SK-N-SH (cell line): ENCODE data around the gene ARRDC2. TPM values are rescaled to one million over a fixed set of nuclear protein-coding genes. Genes with fewer than 3 reads are reported as not detected.

ENCODE experiments used
- CTCF ChIA-PET: fragments of 300-600, 350-600 bp; formaldehyde crosslinking; extraction: SDS; loops from one replicate; lab custom pipeline; 2021; lab: Yijun Ruan, JAX
- POLR2A ChIA-PET: fragments of 350-600 bp; sonication (Branson Sonifier 250); formaldehyde crosslinking; extraction: SDS; loops from one replicate; lab custom pipeline; 2020; ENCODE audit warnings: antibody characterized with exemption, inconsistent platforms; lab: Yijun Ruan, JAX
- DNase-seq: peaks from one replicate; pipeline ENCODE4 v3.0.0; 2012
- H2AFZ ChIP-seq: fragments of 200-600 bp; sonication (generic); 2 replicates; pipeline ENCODE4 v1.8.1; 2016; ENCODE audit warnings: antibody characterized with exemption, mild to moderate bottlenecking, low read depth
- H3F3A ChIP-seq: fragments of 200-600 bp; sonication (generic); replicated peaks from 2 replicates; pipeline ENCODE3; 2016; ENCODE audit warnings: antibody characterized with exemption, mild to moderate bottlenecking; ENCODE audit not compliant: insufficient read depth
- H3K27ac ChIP-seq, 2 experiments: fragments of 200-500 bp in 1 of 2; fragments of 200-600 bp in 1 of 2; sonication (Bioruptor generic) in 1 of 2; sonication (generic), shearing (Covaris generic) in 1 of 2; 2 replicates each; pipeline versions ENCODE4 v1.5.1 to v1.6.1; 2014 to 2016; ENCODE audit warnings: low read depth in 2 of 2, inconsistent platforms in 1 of 2, low read length in 1 of 2, mild to moderate bottlenecking in 1 of 2, mixed read lengths in 1 of 2
- H3K27me3 ChIP-seq: fragments of 200-600 bp; sonication (generic), shearing (Covaris generic); 2 replicates; pipeline ENCODE4 v1.6.1; 2016; ENCODE audit warnings: mixed run types; ENCODE audit not compliant: insufficient read depth
- H3K36me3 ChIP-seq, 2 experiments: fragments of 200-500 bp in 1 of 2; fragments of 200-600 bp in 1 of 2; sonication (Bioruptor generic) in 1 of 2; sonication (generic) in 1 of 2; replicated peaks in 1 of 2; 2 replicates each; pipeline versions ENCODE3 to v1.5.1; 2014 to 2016; ENCODE audit warnings: low read length in 1 of 2, mild to moderate bottlenecking in 1 of 2; ENCODE audit not compliant: insufficient read depth in 2 of 2, control insufficient read depth in 1 of 2
- H3K4me1 ChIP-seq, 2 experiments: fragments of 200-500 bp in 1 of 2; fragments of 200-600 bp in 1 of 2; sonication (Bioruptor generic) in 1 of 2; sonication (generic), shearing (Covaris generic) in 1 of 2; 2 replicates each; pipeline versions ENCODE4 v1.5.1 to v1.6.1; 2014 to 2016; ENCODE audit warnings: low read depth in 1 of 2, low read length in 1 of 2, mixed run types in 1 of 2; ENCODE audit not compliant: insufficient read depth in 2 of 2, control insufficient read depth in 1 of 2
- H3K4me2 ChIP-seq: fragments of 200-600 bp; sonication (generic), shearing (Covaris generic); 2 replicates; pipeline ENCODE4 v1.6.1; 2017; ENCODE audit warnings: mixed run types
- H3K4me3 ChIP-seq, 2 experiments: fragments of 200-500 bp in 1 of 2; fragments of 200-600 bp in 1 of 2; sonication (Bioruptor generic) in 1 of 2; sonication (generic), shearing (Covaris generic) in 1 of 2; 2 replicates each; pipeline versions ENCODE4 v1.5.1 to v1.8.1; 2014 to 2016; ENCODE audit warnings: low read depth in 2 of 2, inconsistent platforms in 1 of 2, low read length in 1 of 2, mild to moderate bottlenecking in 1 of 2, mixed read lengths in 1 of 2, moderate library complexity in 1 of 2
- H3K79me2 ChIP-seq: fragments of 200-600 bp; sonication (generic); 2 replicates; pipeline ENCODE4 v1.8.1; 2017; ENCODE audit warnings: mild to moderate bottlenecking; ENCODE audit not compliant: insufficient read depth
- H3K9ac ChIP-seq: fragments of 200-600 bp; sonication (generic); 2 replicates; pipeline ENCODE4 v1.6.1; 2017; ENCODE audit warnings: mixed run types
- H3K9me2 ChIP-seq: fragments of 200-600 bp; sonication (generic); 2 replicates; pipeline ENCODE4 v1.6.1; 2017; ENCODE audit warnings: mixed run types
- H3K9me3 ChIP-seq: fragments of 200-600 bp; sonication (generic); 2 replicates; pipeline ENCODE4 v1.6.1; 2017; ENCODE audit warnings: mixed run types, mild to moderate bottlenecking, moderate library complexity
- H4K20me1 ChIP-seq: fragments of 200-600 bp; sonication (generic); 2 replicates; pipeline ENCODE4 v1.6.1; 2017; ENCODE audit warnings: mild to moderate bottlenecking, mixed run types; ENCODE audit not compliant: insufficient read depth
- CHD2 ChIP-seq: fragments of 150-350 bp; IDR thresholded peaks from 2 replicates; pipeline ENCODE4 v1.6.1; 2018; ENCODE audit warnings: low read length; ENCODE audit not compliant: partially characterized antibody
- EP300 ChIP-seq, 2 experiments: IDR thresholded peaks; 2 replicates each; pipeline versions ENCODE4 v1.4.0 to v1.6.1; 2012; ENCODE audit warnings: borderline replicate concordance in 1 of 2, low read depth in 1 of 2, low read length in 1 of 2
- EZH2phosphoT487 ChIP-seq: fragments of 200-600 bp; sonication (generic); IDR thresholded peaks from 2 replicates; pipeline ENCODE4 v1.6.1; 2017; ENCODE audit warnings: low read depth, mixed run types, mild to moderate bottlenecking, antibody characterized with exemption, moderate library complexity, borderline replicate concordance
- FOXM1 ChIP-seq: IDR thresholded peaks from 2 replicates; pipeline ENCODE4 v1.4.0; 2012; ENCODE audit warnings: low read depth, mild to moderate bottlenecking
- GABPA ChIP-seq: IDR thresholded peaks from 2 replicates; pipeline ENCODE4 v1.4.0; 2012; ENCODE audit warnings: low read depth, mild to moderate bottlenecking
- GATA2 ChIP-seq: sonication (generic); formaldehyde crosslinking; IDR thresholded peaks from 2 replicates; pipeline ENCODE4 v1.5.0; 2020; ENCODE audit warnings: mild to moderate bottlenecking, missing genetic modification reagents
- MEF2A ChIP-seq: IDR thresholded peaks from 2 replicates; pipeline ENCODE4 v1.4.0; 2012; ENCODE audit warnings: low read depth, borderline replicate concordance
- NFIC ChIP-seq: IDR thresholded peaks from 2 replicates; pipeline ENCODE4 v1.4.0; 2012; ENCODE audit warnings: borderline replicate concordance
- RAD21 ChIP-seq: IDR thresholded peaks from 2 replicates; pipeline ENCODE4 v1.6.1; 2012; ENCODE audit warnings: mild to moderate bottlenecking, low read length
- RFX5 ChIP-seq: IDR thresholded peaks from 2 replicates; pipeline ENCODE4 v1.6.1; 2012; ENCODE audit warnings: mild to moderate bottlenecking, improper control_type of control experiment, low read length
- RXRA ChIP-seq: IDR thresholded peaks from 2 replicates; pipeline ENCODE4 v1.4.0; 2012; ENCODE audit warnings: low read depth, mild to moderate bottlenecking, borderline replicate concordance
- SIN3A ChIP-seq: IDR thresholded peaks from 2 replicates; pipeline ENCODE4 v1.6.1; 2012; ENCODE audit warnings: low read depth, mild to moderate bottlenecking, low read length, moderate library complexity, borderline replicate concordance
- SMC3 ChIP-seq: IDR thresholded peaks from 2 replicates; pipeline ENCODE4 v1.6.1; 2012; ENCODE audit warnings: low read depth, low read length, improper control_type of control experiment
- TEAD4 ChIP-seq: IDR thresholded peaks from 2 replicates; pipeline ENCODE4 v1.4.0; 2012; ENCODE audit warnings: mild to moderate bottlenecking, borderline replicate concordance; ENCODE audit not compliant: insufficient read depth
- WGBS: methylation state at CpG from one replicate; pipeline ENCODE4 v1.1.6; 2017; ENCODE audit warnings: low lambda C conversion rate; 5-methylcytosine and 5-hydroxymethylcytosine counted together
- polyA plus RNA-seq, 3 experiments: library from polyadenylated mRNA; depleted of rRNA; stranded (reverse); fragments of >200 nt; gene quantifications; 2 replicates each; pipeline ENCODE4 v1.2.3, GENCODE V29; 2012
- TF ChIP-seq, protein P1 (sequence below): fragments of 200-600 bp; sonication (generic); IDR thresholded peaks from 2 replicates; pipeline ENCODE4 v1.6.1; 2017; ENCODE audit warnings: antibody characterized with exemption, mild to moderate bottlenecking, moderate library complexity
- TF ChIP-seq, protein P2 (sequence below): IDR thresholded peaks from 2 replicates; pipeline ENCODE4 v1.4.0; 2012; ENCODE audit warnings: low read depth, borderline replicate concordance
- TF ChIP-seq, protein P3 (sequence below): IDR thresholded peaks from 2 replicates; pipeline ENCODE4 v1.4.0; 2012; ENCODE audit warnings: low read depth, borderline replicate concordance
- TF ChIP-seq, protein P4 (sequence below): fragments of 150-350 bp; IDR thresholded peaks from 2 replicates; pipeline ENCODE4 v1.6.1; 2016; ENCODE audit warnings: mild to moderate bottlenecking, low read depth, low read length
- TF ChIP-seq, protein P5 (sequence below): IDR thresholded peaks from 2 replicates; pipeline ENCODE4 v1.6.1; 2012; ENCODE audit warnings: mild to moderate bottlenecking, low read depth, low read length, moderate library complexity

ARRDC2 gene
- polyA plus RNA-seq, 1 of the 3 experiments (the other 2 are of a cell fraction): 5.5 TPM

DNA sequence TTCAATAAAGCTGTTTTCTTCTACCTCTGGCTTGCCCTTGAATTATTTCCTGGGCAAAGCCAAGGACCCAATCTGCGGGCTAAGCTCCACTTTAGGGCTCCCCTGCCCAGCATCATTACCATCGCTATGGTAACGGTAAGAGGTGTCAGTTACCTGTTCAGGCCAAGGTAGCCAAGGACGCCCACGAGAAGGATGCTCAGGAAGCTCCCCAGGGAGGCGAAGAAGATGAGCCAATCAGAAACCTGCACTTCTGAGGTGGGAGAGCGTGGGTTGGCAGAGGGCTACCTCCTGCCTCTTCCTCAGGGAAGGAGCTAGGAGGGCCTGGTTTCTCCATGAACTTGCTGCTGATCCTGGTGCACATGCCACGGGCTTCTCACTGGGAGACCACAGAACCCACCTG lies 54.1 kb downstream of the ARRDC2 start (continued):
- TF ChIP-seq, protein P1, sequence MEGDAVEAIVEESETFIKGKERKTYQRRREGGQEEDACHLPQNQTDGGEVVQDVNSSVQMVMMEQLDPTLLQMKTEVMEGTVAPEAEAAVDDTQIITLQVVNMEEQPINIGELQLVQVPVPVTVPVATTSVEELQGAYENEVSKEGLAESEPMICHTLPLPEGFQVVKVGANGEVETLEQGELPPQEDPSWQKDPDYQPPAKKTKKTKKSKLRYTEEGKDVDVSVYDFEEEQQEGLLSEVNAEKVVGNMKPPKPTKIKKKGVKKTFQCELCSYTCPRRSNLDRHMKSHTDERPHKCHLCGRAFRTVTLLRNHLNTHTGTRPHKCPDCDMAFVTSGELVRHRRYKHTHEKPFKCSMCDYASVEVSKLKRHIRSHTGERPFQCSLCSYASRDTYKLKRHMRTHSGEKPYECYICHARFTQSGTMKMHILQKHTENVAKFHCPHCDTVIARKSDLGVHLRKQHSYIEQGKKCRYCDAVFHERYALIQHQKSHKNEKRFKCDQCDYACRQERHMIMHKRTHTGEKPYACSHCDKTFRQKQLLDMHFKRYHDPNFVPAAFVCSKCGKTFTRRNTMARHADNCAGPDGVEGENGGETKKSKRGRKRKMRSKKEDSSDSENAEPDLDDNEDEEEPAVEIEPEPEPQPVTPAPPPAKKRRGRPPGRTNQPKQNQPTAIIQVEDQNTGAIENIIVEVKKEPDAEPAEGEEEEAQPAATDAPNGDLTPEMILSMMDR: no peak
- no peak for TF ChIP-seq GABPA
- TF ChIP-seq RAD21: no peak
- no peak for TF ChIP-seq TEAD4

DNA sequence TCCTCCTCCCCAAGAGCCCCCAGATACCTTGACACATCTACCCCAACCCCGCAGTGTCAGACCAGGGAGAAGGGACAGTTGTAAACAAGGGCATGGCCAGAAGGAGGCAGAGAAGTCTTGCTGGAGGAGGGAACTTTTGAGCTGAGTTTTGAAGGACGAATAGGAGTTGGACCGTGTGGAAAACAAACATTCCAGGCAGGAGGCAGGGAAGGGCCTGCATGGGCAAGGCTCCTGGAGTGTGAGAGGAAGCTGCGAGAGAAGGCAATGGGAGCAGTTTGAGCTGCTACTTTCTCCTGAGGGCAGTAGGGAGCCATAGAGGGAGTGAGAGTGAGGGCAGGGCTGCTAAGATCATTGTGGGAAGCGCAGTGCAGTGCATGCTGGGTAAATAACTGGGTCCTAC lies 55.5 kb downstream of the ARRDC2 start:
- ChIA-PET POLR2A (no interaction called here), CTCF (no interaction called here)
- Histone ChIP-seq H3F3A (no peaks in the 10 kb centered on the region), H3K36me3 (no peaks in the 10 kb centered on the region), H3K4me3 (no peak overlapping the region), H4K20me1 (no peaks in the 10 kb centered on the region), H2AFZ (no peak overlapping the region), H3K27me3 (no peaks in the 10 kb centered on the region), H3K4me1 (peaks cover 0 to 3% of the 10 kb centered on the region in 2 experiments; a peak in 1 of 4 replicates), H3K9me3 (no peaks in the 10 kb centered on the region), H3K27ac (no peak overlapping the region), H3K79me2 (no peaks in the 10 kb centered on the region), H3K9me2 (no peaks in the 10 kb centered on the region), H3K9ac (no peak overlapping the region), H3K4me2 (no peak overlapping the region)
- TF ChIP-seq CHD2 (no peak), SMC3 (no peak), MEF2A (no peak), EZH2phosphoT487 (no peak), FOXM1 (no peak), RFX5 (no peak), RAD21 (no peak), GABPA (no peak), NFIC (no peak), SIN3A (no peak), EP300 (IDR thresholded peaks at IDR 0.05; ENCODE audit: borderline replicate concordance in 1 of 2, low read depth in 1 of 2, low read length in 1 of 2) (no peak), TEAD4 (no peak), RXRA (no peak), GATA2 (CRISPR knock-in tag) (no peak)
- TF ChIP-seq, protein P2, sequence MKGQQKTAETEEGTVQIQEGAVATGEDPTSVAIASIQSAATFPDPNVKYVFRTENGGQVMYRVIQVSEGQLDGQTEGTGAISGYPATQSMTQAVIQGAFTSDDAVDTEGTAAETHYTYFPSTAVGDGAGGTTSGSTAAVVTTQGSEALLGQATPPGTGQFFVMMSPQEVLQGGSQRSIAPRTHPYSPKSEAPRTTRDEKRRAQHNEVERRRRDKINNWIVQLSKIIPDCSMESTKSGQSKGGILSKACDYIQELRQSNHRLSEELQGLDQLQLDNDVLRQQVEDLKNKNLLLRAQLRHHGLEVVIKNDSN: no peak
- TF ChIP-seq, protein P3, sequence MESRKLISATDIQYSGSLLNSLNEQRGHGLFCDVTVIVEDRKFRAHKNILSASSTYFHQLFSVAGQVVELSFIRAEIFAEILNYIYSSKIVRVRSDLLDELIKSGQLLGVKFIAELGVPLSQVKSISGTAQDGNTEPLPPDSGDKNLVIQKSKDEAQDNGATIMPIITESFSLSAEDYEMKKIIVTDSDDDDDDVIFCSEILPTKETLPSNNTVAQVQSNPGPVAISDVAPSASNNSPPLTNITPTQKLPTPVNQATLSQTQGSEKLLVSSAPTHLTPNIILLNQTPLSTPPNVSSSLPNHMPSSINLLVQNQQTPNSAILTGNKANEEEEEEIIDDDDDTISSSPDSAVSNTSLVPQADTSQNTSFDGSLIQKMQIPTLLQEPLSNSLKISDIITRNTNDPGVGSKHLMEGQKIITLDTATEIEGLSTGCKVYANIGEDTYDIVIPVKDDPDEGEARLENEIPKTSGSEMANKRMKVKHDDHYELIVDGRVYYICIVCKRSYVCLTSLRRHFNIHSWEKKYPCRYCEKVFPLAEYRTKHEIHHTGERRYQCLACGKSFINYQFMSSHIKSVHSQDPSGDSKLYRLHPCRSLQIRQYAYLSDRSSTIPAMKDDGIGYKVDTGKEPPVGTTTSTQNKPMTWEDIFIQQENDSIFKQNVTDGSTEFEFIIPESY: no peak
- TF ChIP-seq, protein P4, sequence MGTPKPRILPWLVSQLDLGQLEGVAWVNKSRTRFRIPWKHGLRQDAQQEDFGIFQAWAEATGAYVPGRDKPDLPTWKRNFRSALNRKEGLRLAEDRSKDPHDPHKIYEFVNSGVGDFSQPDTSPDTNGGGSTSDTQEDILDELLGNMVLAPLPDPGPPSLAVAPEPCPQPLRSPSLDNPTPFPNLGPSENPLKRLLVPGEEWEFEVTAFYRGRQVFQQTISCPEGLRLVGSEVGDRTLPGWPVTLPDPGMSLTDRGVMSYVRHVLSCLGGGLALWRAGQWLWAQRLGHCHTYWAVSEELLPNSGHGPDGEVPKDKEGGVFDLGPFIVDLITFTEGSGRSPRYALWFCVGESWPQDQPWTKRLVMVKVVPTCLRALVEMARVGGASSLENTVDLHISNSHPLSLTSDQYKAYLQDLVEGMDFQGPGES: no peak
- TF ChIP-seq, protein P5, sequence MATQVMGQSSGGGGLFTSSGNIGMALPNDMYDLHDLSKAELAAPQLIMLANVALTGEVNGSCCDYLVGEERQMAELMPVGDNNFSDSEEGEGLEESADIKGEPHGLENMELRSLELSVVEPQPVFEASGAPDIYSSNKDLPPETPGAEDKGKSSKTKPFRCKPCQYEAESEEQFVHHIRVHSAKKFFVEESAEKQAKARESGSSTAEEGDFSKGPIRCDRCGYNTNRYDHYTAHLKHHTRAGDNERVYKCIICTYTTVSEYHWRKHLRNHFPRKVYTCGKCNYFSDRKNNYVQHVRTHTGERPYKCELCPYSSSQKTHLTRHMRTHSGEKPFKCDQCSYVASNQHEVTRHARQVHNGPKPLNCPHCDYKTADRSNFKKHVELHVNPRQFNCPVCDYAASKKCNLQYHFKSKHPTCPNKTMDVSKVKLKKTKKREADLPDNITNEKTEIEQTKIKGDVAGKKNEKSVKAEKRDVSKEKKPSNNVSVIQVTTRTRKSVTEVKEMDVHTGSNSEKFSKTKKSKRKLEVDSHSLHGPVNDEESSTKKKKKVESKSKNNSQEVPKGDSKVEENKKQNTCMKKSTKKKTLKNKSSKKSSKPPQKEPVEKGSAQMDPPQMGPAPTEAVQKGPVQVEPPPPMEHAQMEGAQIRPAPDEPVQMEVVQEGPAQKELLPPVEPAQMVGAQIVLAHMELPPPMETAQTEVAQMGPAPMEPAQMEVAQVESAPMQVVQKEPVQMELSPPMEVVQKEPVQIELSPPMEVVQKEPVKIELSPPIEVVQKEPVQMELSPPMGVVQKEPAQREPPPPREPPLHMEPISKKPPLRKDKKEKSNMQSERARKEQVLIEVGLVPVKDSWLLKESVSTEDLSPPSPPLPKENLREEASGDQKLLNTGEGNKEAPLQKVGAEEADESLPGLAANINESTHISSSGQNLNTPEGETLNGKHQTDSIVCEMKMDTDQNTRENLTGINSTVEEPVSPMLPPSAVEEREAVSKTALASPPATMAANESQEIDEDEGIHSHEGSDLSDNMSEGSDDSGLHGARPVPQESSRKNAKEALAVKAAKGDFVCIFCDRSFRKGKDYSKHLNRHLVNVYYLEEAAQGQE: no peak
- 56% methylated on average over 5 of the region's 5 CpGs for WGBS
- peak; percentile 3 for DNase-seq
